Measurements from ENCODE around the gene ANXA2R. TPM values are rescaled to one million over a fixed set of nuclear protein-coding genes. Genes with fewer than 3 reads are reported as not detected.

Gene ANXA2R
- total and polyA plus RNA-seq, 9 of the 15 experiments (the other 6 are each of a cell fraction or from before 2014, with no cell fraction given): 2.1 to 4.8 (median 3.4) TPM

- TF ChIP-seq ZBTB49 (CRISPR knock-in tag; IDR thresholded peaks at IDR 0.05; ENCODE audit: borderline replicate concordance) (no peak), CHD4 (IDR thresholded peaks at IDR 0.05; ENCODE audit: insufficient read depth, insufficient replicate concordance, low read depth, low read length, poor library complexity, severe bottlenecking) (no peak), ID3 (CRISPR knock-in tag; IDR thresholded peaks at IDR 0.05) (no peak), ID3 (tag; IDR thresholded peaks at IDR 0.05) (no peak), LARP7 (IDR thresholded peaks at IDR 0.05) (no peak), SAFB (IDR thresholded peaks at IDR 0.05; ENCODE audit: borderline replicate concordance, low read depth, low read length) (peak; percentile 63), ZNF79 (CRISPR knock-in tag; IDR thresholded peaks at IDR 0.05; ENCODE audit: low read depth) (no peak), MYC (IDR thresholded peaks at IDR 0.05; ENCODE audit: low read depth, low read length) (no peak), MYC (CRISPR knock-in tag; IDR thresholded peaks at IDR 0.05; ENCODE audit: borderline replicate concordance, low read depth) (no peak), BDP1 (IDR thresholded peaks at IDR 0.05; ENCODE audit: insufficient read depth, insufficient read length) (no peak), TCF7L2 (IDR thresholded peaks at IDR 0.05; ENCODE audit: low read depth, low read length) (no peak), XRCC4 (IDR thresholded peaks at IDR 0.05; ENCODE audit: extremely low read depth, insufficient read depth, insufficient read length) (no peak), ZNF592 (IDR thresholded peaks at IDR 0.05) (no peak), ZNF717 (CRISPR knock-in tag; IDR thresholded peaks at IDR 0.05) (no peak), CBFA2T3 (IDR thresholded peaks at IDR 0.05) (no peak)
These were observed 1.1 kb upstream of the ANXA2R start (continued) for GRCh38 chr5:43041110-43041668.

All from K562 (cell line).